Stimulated activated CD4-positive, alpha-beta T cell treated with anti-CD3 and anti-CD28 coated beads, Interleukin-4, amount 100 ng/mL, for 24 hours (primary cell): ENCODE results near the gene KIAA1671.
A peak's percentile ranks its signal among the peaks of the same experiment; 100 is the strongest.

ENCODE experiments used
- DNase-seq: peaks from one replicate; pipeline ENCODE4 v3.0.0-alpha.2; 2020

KIAA1671 gene

GRCh38 chr22:25048659-25049647, 96.4 kb downstream of the KIAA1671 start:
- peak; percentile 79 for DNase-seq

GRCh38 chr22:25049770-25050169, 97.3 kb downstream of the KIAA1671 start:
- no peak for DNase-seq

GRCh38 chr22:25050566-25050965, 98.0 kb downstream of the KIAA1671 start:
- DNase-seq: no peak

GRCh38 chr22:25051073-25051472, 98.6 kb downstream of the KIAA1671 start:
- DNase-seq: no peak

- no peak for DNase-seq
Measured at GRCh38 chr22:25051983-25052710, 99.6 kb downstream of the KIAA1671 start.

GRCh38 chr22:25053153-25053805, 100.8 kb downstream of the KIAA1671 start:
- DNase-seq: no peak

GRCh38 chr22:25054943-25055511, 102.5 kb downstream of the KIAA1671 start:
- DNase-seq: peak; percentile 69

GRCh38 chr22:25057013-25057881, 104.7 kb downstream of the KIAA1671 start:
- DNase-seq: peak; percentile 82

- DNase-seq: no peak
Measured at GRCh38 chr22:25059438-25059837, 106.9 kb downstream of the KIAA1671 start.

- DNase-seq: peak; percentile 67
Measured at GRCh38 chr22:25060522-25061071, 108.1 kb downstream of the KIAA1671 start.

- DNase-seq: no peak
Measured at GRCh38 chr22:25061134-25061533, 108.6 kb downstream of the KIAA1671 start.

GRCh38 chr22:25061605-25062376, 109.3 kb downstream of the KIAA1671 start:
- DNase-seq: no peak

GRCh38 chr22:25062386-25063085, 110.0 kb downstream of the KIAA1671 start:
- DNase-seq: peak; percentile 54

GRCh38 chr22:25064894-25065560, 112.5 kb downstream of the KIAA1671 start:
- no peak for DNase-seq

- no peak for DNase-seq
Measured at GRCh38 chr22:25066861-25067435, 114.4 kb downstream of the KIAA1671 start.

- DNase-seq: peak; percentile 75
Measured at GRCh38 chr22:25067851-25068421, 115.4 kb downstream of the KIAA1671 start.

GRCh38 chr22:25068707-25069106, 116.2 kb downstream of the KIAA1671 start:
- peak; percentile 38 for DNase-seq

- DNase-seq: no peak
Measured at GRCh38 chr22:25069426-25069757, 116.9 kb downstream of the KIAA1671 start.
